ENCODE results near the gene KBTBD8. TPM values are rescaled to one million over a fixed set of nuclear protein-coding genes. Genes with fewer than 3 reads are reported as not detected.
A peak's percentile ranks its signal among the peaks of the same experiment; 100 is the strongest.

The KBTBD8 gene
- total and polyA plus RNA-seq, 9 of the 15 experiments (the other 6 are each of a cell fraction or from before 2014, with no cell fraction given): 2.7 to 9.1 (median 5.6) TPM

- no peak for TF ChIP-seq ZNF518B (CRISPR knock-in tag; IDR thresholded peaks at IDR 0.05)
- TF ChIP-seq XRCC5 (IDR thresholded peaks at IDR 0.05; ENCODE audit: low read depth, low read length): no peak
- no peak for TF ChIP-seq PURB (CRISPR knock-in tag; IDR thresholded peaks at IDR 0.05; ENCODE audit: low read depth)
- no peak for TF ChIP-seq TCF7 (IDR thresholded peaks at IDR 0.05; ENCODE audit: borderline replicate concordance)
- TF ChIP-seq TCF3 (CRISPR knock-in tag; IDR thresholded peaks at IDR 0.05): no peak
- peak; percentile 21 for TF ChIP-seq MEIS2 (IDR thresholded peaks at IDR 0.05; ENCODE audit: partially characterized antibody)
- no peak for TF ChIP-seq KDM1A (IDR thresholded peaks at IDR 0.05)
- TF ChIP-seq MAX (CRISPR knock-in tag; IDR thresholded peaks at IDR 0.05): no peak
- no peak for TF ChIP-seq E2F8 (IDR thresholded peaks at IDR 0.05; ENCODE audit: low read depth, partially characterized antibody)
- no peak for TF ChIP-seq CBFA2T3 (IDR thresholded peaks at IDR 0.05)
- no peak for TF ChIP-seq MNT (conservative IDR thresholded peaks at IDR 0.05)
- peak; percentile 28; the same call in 1 of the 2 replicates for TF ChIP-seq ZNF79 (CRISPR knock-in tag; IDR thresholded peaks at IDR 0.05; ENCODE audit: low read depth)
- no peak for TF ChIP-seq MCM5 (IDR thresholded peaks at IDR 0.05; ENCODE audit: low read depth)
These were observed 17.8 kb downstream of the KBTBD8 start (continued) for GRCh38 chr3:67015702-67016484.
